Upper lobe of left lung (tissue), 6 donors: ENCODE results near the gene UBTD2. TPM values are rescaled to one million over a fixed set of nuclear protein-coding genes. Genes with fewer than 3 reads are reported as not detected.
A peak's percentile ranks its signal among the peaks of the same experiment; 100 is the strongest.

Source experiments
- ATAC-seq, 2 donors: fragments of 200-7000 bp; cut with Tn5 transposase; one replicate each; pipeline ENCODE4 v1.9.1; 2022; ENCODE audit warnings: mild to moderate bottlenecking in 2 of 2, moderate library complexity in 2 of 2; ENCODE audit not compliant: low FRiP score in 2 of 2
- DNase-seq, 2 donors: peaks; one replicate each; pipeline ENCODE4 v3.0.0-alpha.2; 2019 to 2020
- H3K27ac ChIP-seq, 4 donors: fragments of 200-600 bp; sonication (generic); one replicate each; pipeline ENCODE4 v1.5.1; 2016 to 2019
- H3K27me3 ChIP-seq, 4 donors: fragments of 200-600 bp; sonication (generic); one replicate each; pipeline ENCODE4 v1.5.1; 2017 to 2019
- H3K36me3 ChIP-seq, 4 donors: fragments of 200-600 bp; sonication (generic); one replicate each; pipeline ENCODE4 v1.5.1; 2016 to 2019
- H3K4me1 ChIP-seq, 4 donors: fragments of 200-600 bp; sonication (generic); one replicate each; pipeline ENCODE4 v1.5.1; 2018 to 2019
- H3K4me3 ChIP-seq, 4 donors: fragments of 200-600 bp; sonication (generic); one replicate each; pipeline ENCODE4 v1.5.1; 2017 to 2019; ENCODE audit warnings: mild to moderate bottlenecking in 2 of 4, moderate library complexity in 1 of 4
- H3K9me3 ChIP-seq, 4 donors: fragments of 200-600 bp; sonication (generic); one replicate each; pipeline ENCODE4 v1.5.1; 2018 to 2019
- CTCF ChIP-seq, 6 experiments: fragments of 450-650 bp in 4 of 6; fragments of 200-600 bp in 2 of 6; sonication (generic) in 2 of 6; IDR thresholded peaks; one replicate each; pipeline ENCODE4 v1.5.1; 2016 to 2019; ENCODE audit warnings: antibody characterized with exemption in 6 of 6
- EP300 ChIP-seq, 4 donors: sonication (generic); formaldehyde crosslinking; IDR thresholded peaks; one replicate each; pipeline ENCODE4 v1.5.1; 2017; ENCODE audit warnings: antibody characterized with exemption in 4 of 4, control low read depth in 2 of 4
- POLR2A ChIP-seq, 4 donors: fragments of 450-650 bp; IDR thresholded peaks; one replicate each; pipeline ENCODE4 v1.5.1; 2016 to 2017; ENCODE audit warnings: antibody characterized with exemption in 4 of 4, mild to moderate bottlenecking in 2 of 4
- POLR2AphosphoS5 ChIP-seq, 2 donors: sonication (generic); formaldehyde crosslinking; IDR thresholded peaks; one replicate each; pipeline ENCODE4 v1.5.1; 2017; ENCODE audit warnings: antibody characterized with exemption in 2 of 2
- WGBS, 2 donors: methylation state at CpG; one replicate each; pipeline ENCODE4 v1.1.5; 2017 to 2018; 5-methylcytosine and 5-hydroxymethylcytosine counted together
- total RNA-seq, 6 donors: library from RNA; depleted of rRNA in 4 of 6; stranded (reverse); fragments of >200 nt in 4 of 6; gene quantifications; one replicate each; pipeline versions ENCODE4 v1.1.0 to v1.2.1, GENCODE V29; 2016 to 2021
- donor health status: DM: no; HTN: no; CAD: no; lungs with moderate emphysema.
- donor health status: DM: no; HTN: yes; CAD: no; lungs with severe emphysema.

UBTD2 gene
- total RNA-seq, 6 donors from 2014 or later: 9.4 to 22.3 (median 15.8) TPM

- no peak overlapping the region for H3K4me3 ChIP-seq
- H3K36me3 ChIP-seq: peaks cover 0 to 9% (median 7%) of the 10 kb centered on the region in 4 donors
- 95 to 96% methylated on average over 1 of the region's 1 CpG for WGBS, 2 donors
- H3K27ac ChIP-seq: no peak overlapping the region
- H3K27me3 ChIP-seq: no peaks in the 10 kb centered on the region
- H3K9me3 ChIP-seq: peaks cover 0 to 17% (median 8%) of the 10 kb centered on the region in 4 donors
- no peak for ATAC-seq
- no peak for DNase-seq
- H3K4me1 ChIP-seq: peaks cover 0 to 9% (median 0%) of the 10 kb centered on the region in 4 donors
- no peak for TF ChIP-seq EP300 (IDR thresholded peaks at IDR 0.05)
- TF ChIP-seq CTCF (IDR thresholded peaks at IDR 0.05): no peak
- TF ChIP-seq POLR2AphosphoS5 (IDR thresholded peaks at IDR 0.05): no peak
- no peak for TF ChIP-seq POLR2A (IDR thresholded peaks at IDR 0.05)
These were observed 32.1 kb downstream of the UBTD2 start for GRCh38 chr5:172251419-172251818.

GRCh38 chr5:172248637-172249036, 34.9 kb downstream of the UBTD2 start:
- peaks cover 0 to 17% (median 8%) of the 10 kb centered on the region in 4 donors for H3K9me3 ChIP-seq
- DNase-seq (no peak), ATAC-seq (no peak)
- no peak overlapping the region for H3K4me3 ChIP-seq
- H3K27me3 ChIP-seq: no peaks in the 10 kb centered on the region
- 65 to 74% methylated on average over 2 of the region's 2 CpGs for WGBS, 2 donors
- no peak overlapping the region for H3K27ac ChIP-seq
- H3K36me3 ChIP-seq: no peaks in the 10 kb centered on the region
- H3K4me1 ChIP-seq: peaks cover 0 to 9% (median 0%) of the 10 kb centered on the region in 4 donors
- TF ChIP-seq EP300 (IDR thresholded peaks at IDR 0.05): no peak
- no peak for TF ChIP-seq POLR2AphosphoS5 (IDR thresholded peaks at IDR 0.05)
- TF ChIP-seq POLR2A (IDR thresholded peaks at IDR 0.05): no peak

GRCh38 chr5:172245703-172246125, 37.9 kb downstream of the UBTD2 start:
- no peak for DNase-seq

GRCh38 chr5:172245046-172245445, 38.5 kb downstream of the UBTD2 start:
- DNase-seq: no peak
- no peak for TF ChIP-seq EP300 (IDR thresholded peaks at IDR 0.05)
- TF ChIP-seq POLR2AphosphoS5 (IDR thresholded peaks at IDR 0.05): no peak
- TF ChIP-seq POLR2A (IDR thresholded peaks at IDR 0.05): no peak
- no peak for TF ChIP-seq CTCF (IDR thresholded peaks at IDR 0.05)

More at GRCh38 chr5:172245703-172246125, 37.9 kb downstream of the UBTD2 start:
- ATAC-seq: peak in 1 of 2 donors; percentile 70
- H3K4me3 ChIP-seq: no peak overlapping the region
- no peaks in the 10 kb centered on the region for H3K36me3 ChIP-seq
- H3K27ac ChIP-seq: no peak overlapping the region
- H3K27me3 ChIP-seq: no peaks in the 10 kb centered on the region
- H3K4me1 ChIP-seq: no peaks in the 10 kb centered on the region
- WGBS, 2 donors: 62 to 96% methylated on average over 1 of the region's 1 CpG
- H3K9me3 ChIP-seq: no peaks in the 10 kb centered on the region
- no peak for TF ChIP-seq POLR2A (IDR thresholded peaks at IDR 0.05)
- no peak for TF ChIP-seq CTCF (IDR thresholded peaks at IDR 0.05)
- TF ChIP-seq POLR2AphosphoS5 (IDR thresholded peaks at IDR 0.05): no peak
- TF ChIP-seq EP300 (IDR thresholded peaks at IDR 0.05): no peak

GRCh38 chr5:172243302-172243701, 40.3 kb downstream of the UBTD2 start:
- ATAC-seq: no peak
- Histone ChIP-seq H3K36me3 (no peaks in the 10 kb centered on the region), H3K27me3 (no peaks in the 10 kb centered on the region), H3K9me3 (no peaks in the 10 kb centered on the region), H3K4me3 (no peak overlapping the region), H3K4me1 (no peaks in the 10 kb centered on the region), H3K27ac (no peak overlapping the region)
- no peak for DNase-seq
- 95 to 99% methylated on average over 3 of the region's 3 CpGs for WGBS, 2 donors
- TF ChIP-seq POLR2AphosphoS5 (IDR thresholded peaks at IDR 0.05) (no peak), EP300 (IDR thresholded peaks at IDR 0.05) (no peak), CTCF (IDR thresholded peaks at IDR 0.05) (no peak), POLR2A (IDR thresholded peaks at IDR 0.05) (no peak)

More at GRCh38 chr5:172245046-172245445, 38.5 kb downstream of the UBTD2 start:
- Histone ChIP-seq H3K4me3 (no peak overlapping the region), H3K27ac (no peak overlapping the region), H3K27me3 (no peaks in the 10 kb centered on the region), H3K4me1 (no peaks in the 10 kb centered on the region), H3K9me3 (no peaks in the 10 kb centered on the region), H3K36me3 (no peaks in the 10 kb centered on the region)
- ATAC-seq: no peak
- WGBS, 2 donors: 91 to 97% methylated on average over 2 of the region's 2 CpGs
